ENCODE measurements around the gene RSF1. TPM values are rescaled to one million over a fixed set of nuclear protein-coding genes. Genes with fewer than 3 reads are reported as not detected.

RSF1 gene
- total and polyA plus RNA-seq, 2 experiments from 2014 or later = 51.2 to 188 TPM

DNA sequence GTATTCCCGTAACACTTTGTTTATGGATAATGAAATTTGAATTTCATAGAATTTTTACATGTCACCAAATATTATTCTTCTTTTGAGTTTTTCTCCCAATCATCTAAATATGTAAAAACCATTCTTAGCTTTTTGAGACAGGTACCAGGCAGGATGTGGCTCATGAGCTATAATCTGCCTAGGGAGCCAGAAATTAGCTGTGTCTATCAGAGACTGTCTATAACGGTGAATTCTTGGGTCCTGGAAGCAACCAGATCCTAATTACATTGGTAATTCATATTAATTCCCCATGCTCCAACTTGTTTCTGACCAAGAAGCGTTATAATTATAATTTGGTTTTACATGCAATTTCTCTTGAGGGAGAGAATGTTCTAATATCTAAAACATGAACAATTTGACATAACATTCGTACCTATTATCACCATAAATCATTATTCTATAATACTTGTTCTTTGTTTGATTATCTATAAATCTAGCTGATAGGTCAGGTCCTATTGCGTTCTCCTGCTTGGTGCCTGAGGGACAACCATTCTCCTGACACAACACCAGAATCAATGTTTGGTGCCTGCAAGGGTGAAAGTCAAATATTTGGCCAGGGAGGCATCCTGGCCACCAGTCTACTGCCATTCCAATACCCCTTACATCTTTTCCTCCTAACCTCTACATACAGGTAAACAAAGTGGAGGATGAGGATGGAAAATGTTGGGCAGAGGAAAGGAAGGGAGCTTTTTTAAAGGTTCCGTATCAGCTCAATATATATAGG lies 69.9 kb downstream of the RSF1 start:
- H3K4me1 ChIP-seq (ENCODE audit: insufficient read depth) = peaks cover 59% of the 10 kb centered on the region
- no peak overlapping the region for H3K4me3 ChIP-seq
- Mint-ChIP-seq H3K27me3 (ENCODE audit: insufficient read depth, low read depth, poor library complexity) (peaks cover 5% of the 10 kb centered on the region), H3K4me3 (no peak overlapping the region), H3K4me1 (peaks cover 71% of the 10 kb centered on the region), H3K36me3 (ENCODE audit: low read depth) (peaks cover 25% of the 10 kb centered on the region), H3K9me3 (no peaks in the 10 kb centered on the region), H3K27ac (peak overlapping the region; percentile 64; the same call in 1 of the 2 replicates)
- no peaks in the 10 kb centered on the region for H3K36me3 ChIP-seq (ENCODE audit: insufficient read depth)
- H3K27ac ChIP-seq (ENCODE audit: low read depth) = peak overlapping the region; percentile 17; the same call in 1 of the 2 replicates
- no peak for ATAC-seq
- TF ChIP-seq EZH2 (IDR thresholded peaks at IDR 0.05; ENCODE audit: low read depth, unreplicated experiment) = no peak
- TF ChIP-seq ZNF331 (CRISPR knock-in tag; IDR thresholded peaks at IDR 0.05; ENCODE audit: low read depth) = no peak
- TF ChIP-seq JUNB (IDR thresholded peaks at IDR 0.05; ENCODE audit: unreplicated experiment) = no peak
- no peak for TF ChIP-seq CREB1 (CRISPR knock-in tag; IDR thresholded peaks at IDR 0.05; ENCODE audit: low read depth)
- TF ChIP-seq, protein P1, sequence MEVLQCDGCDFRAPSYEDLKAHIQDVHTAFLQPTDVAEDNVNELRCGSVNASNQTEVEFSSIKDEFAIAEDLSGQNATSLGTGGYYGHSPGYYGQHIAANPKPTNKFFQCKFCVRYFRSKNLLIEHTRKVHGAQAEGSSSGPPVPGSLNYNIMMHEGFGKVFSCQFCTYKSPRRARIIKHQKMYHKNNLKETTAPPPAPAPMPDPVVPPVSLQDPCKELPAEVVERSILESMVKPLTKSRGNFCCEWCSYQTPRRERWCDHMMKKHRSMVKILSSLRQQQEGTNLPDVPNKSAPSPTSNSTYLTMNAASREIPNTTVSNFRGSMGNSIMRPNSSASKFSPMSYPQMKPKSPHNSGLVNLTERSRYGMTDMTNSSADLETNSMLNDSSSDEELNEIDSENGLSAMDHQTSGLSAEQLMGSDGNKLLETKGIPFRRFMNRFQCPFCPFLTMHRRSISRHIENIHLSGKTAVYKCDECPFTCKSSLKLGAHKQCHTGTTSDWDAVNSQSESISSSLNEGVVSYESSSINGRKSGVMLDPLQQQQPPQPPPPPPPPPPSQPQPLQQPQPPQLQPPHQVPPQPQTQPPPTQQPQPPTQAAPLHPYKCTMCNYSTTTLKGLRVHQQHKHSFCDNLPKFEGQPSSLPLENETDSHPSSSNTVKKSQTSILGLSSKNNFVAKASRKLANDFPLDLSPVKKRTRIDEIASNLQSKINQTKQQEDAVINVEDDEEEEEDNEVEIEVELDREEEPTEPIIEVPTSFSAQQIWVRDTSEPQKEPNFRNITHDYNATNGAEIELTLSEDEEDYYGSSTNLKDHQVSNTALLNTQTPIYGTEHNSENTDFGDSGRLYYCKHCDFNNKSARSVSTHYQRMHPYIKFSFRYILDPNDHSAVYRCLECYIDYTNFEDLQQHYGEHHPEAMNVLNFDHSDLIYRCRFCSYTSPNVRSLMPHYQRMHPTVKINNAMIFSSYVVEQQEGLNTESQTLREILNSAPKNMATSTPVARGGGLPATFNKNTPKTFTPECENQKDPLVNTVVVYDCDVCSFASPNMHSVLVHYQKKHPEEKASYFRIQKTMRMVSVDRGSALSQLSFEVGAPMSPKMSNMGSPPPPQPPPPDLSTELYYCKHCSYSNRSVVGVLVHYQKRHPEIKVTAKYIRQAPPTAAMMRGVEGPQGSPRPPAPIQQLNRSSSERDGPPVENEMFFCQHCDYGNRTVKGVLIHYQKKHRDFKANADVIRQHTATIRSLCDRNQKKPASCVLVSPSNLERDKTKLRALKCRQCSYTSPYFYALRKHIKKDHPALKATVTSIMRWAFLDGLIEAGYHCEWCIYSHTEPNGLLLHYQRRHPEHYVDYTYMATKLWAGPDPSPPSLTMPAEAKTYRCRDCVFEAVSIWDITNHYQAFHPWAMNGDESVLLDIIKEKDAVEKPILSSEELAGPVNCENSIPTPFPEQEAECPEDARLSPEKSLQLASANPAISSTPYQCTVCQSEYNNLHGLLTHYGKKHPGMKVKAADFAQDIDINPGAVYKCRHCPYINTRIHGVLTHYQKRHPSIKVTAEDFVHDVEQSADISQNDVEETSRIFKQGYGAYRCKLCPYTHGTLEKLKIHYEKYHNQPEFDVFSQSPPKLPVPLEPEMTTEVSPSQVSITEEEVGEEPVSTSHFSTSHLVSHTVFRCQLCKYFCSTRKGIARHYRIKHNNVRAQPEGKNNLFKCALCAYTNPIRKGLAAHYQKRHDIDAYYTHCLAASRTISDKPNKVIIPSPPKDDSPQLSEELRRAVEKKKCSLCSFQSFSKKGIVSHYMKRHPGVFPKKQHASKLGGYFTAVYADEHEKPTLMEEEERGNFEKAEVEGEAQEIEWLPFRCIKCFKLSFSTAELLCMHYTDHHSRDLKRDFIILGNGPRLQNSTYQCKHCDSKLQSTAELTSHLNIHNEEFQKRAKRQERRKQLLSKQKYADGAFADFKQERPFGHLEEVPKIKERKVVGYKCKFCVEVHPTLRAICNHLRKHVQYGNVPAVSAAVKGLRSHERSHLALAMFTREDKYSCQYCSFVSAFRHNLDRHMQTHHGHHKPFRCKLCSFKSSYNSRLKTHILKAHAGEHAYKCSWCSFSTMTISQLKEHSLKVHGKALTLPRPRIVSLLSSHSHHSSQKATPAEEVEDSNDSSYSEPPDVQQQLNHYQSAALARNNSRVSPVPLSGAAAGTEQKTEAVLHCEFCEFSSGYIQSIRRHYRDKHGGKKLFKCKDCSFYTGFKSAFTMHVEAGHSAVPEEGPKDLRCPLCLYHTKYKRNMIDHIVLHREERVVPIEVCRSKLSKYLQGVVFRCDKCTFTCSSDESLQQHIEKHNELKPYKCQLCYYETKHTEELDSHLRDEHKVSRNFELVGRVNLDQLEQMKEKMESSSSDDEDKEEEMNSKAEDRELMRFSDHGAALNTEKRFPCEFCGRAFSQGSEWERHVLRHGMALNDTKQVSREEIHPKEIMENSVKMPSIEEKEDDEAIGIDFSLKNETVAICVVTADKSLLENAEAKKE (CRISPR knock-in tag; IDR thresholded peaks at IDR 0.05) = no peak
- TF ChIP-seq POLR2AphosphoS5 (IDR thresholded peaks at IDR 0.05; ENCODE audit: low read depth) = no peak
- no peak for TF ChIP-seq ETS1 (IDR thresholded peaks at IDR 0.05)
- TF ChIP-seq, protein P2, sequence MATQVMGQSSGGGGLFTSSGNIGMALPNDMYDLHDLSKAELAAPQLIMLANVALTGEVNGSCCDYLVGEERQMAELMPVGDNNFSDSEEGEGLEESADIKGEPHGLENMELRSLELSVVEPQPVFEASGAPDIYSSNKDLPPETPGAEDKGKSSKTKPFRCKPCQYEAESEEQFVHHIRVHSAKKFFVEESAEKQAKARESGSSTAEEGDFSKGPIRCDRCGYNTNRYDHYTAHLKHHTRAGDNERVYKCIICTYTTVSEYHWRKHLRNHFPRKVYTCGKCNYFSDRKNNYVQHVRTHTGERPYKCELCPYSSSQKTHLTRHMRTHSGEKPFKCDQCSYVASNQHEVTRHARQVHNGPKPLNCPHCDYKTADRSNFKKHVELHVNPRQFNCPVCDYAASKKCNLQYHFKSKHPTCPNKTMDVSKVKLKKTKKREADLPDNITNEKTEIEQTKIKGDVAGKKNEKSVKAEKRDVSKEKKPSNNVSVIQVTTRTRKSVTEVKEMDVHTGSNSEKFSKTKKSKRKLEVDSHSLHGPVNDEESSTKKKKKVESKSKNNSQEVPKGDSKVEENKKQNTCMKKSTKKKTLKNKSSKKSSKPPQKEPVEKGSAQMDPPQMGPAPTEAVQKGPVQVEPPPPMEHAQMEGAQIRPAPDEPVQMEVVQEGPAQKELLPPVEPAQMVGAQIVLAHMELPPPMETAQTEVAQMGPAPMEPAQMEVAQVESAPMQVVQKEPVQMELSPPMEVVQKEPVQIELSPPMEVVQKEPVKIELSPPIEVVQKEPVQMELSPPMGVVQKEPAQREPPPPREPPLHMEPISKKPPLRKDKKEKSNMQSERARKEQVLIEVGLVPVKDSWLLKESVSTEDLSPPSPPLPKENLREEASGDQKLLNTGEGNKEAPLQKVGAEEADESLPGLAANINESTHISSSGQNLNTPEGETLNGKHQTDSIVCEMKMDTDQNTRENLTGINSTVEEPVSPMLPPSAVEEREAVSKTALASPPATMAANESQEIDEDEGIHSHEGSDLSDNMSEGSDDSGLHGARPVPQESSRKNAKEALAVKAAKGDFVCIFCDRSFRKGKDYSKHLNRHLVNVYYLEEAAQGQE (IDR thresholded peaks at IDR 0.05; ENCODE audit: unreplicated experiment) = no peak
- TF ChIP-seq CTCF (conservative IDR thresholded peaks at IDR 0.05; ENCODE audit: low read depth in 2 of 2) = no peak
- TF ChIP-seq STAT1 (IDR thresholded peaks at IDR 0.05; ENCODE audit: unreplicated experiment) = no peak
- no peak for TF ChIP-seq EZH2phosphoT487 (IDR thresholded peaks at IDR 0.05; ENCODE audit: unreplicated experiment)
- TF ChIP-seq NANOG (IDR thresholded peaks at IDR 0.05; ENCODE audit: borderline replicate concordance) = no peak
- no peak for TF ChIP-seq ZNF114 (CRISPR knock-in tag; IDR thresholded peaks at IDR 0.05)
- no peaks in the 10 kb centered on the region for H3K27me3 ChIP-seq (ENCODE audit: insufficient read depth)
- H3K9me2 ChIP-seq (ENCODE audit: insufficient read depth) = 0 out of 2 replicates have a peak, but pooled peaks cover 4% of the 10 kb centered on the region
- peaks cover 67% of the 10 kb centered on the region for H3K79me2 ChIP-seq (replicated peaks; ENCODE audit: insufficient read depth)
- H2AFZ ChIP-seq = no peak overlapping the region
- H3F3A ChIP-seq (replicated peaks; ENCODE audit: low read depth) = no peaks in the 10 kb centered on the region
- peak overlapping the region; percentile 66 for H3K4me2 ChIP-seq
- DNase-seq (ENCODE audit: low spot score) = no peak
- no peaks in the 10 kb centered on the region for H4K20me1 ChIP-seq (replicated peaks; ENCODE audit: insufficient read depth)

Measured in GM23338 (cell line).